WTC11 (cell line): ENCODE data around the gene ANO9. TPM values are rescaled to one million over a fixed set of nuclear protein-coding genes. Genes with fewer than 3 reads are reported as not detected.

Source experiments
- ATAC-seq: fragments of 200-7000 bp; cut with Tn5 transposase; 2 replicates; pipeline ENCODE4 v1.10.0; 2021; ENCODE audit warnings: mild to moderate bottlenecking, moderate library complexity
- CTCF ChIA-PET: fragments of 300-600 bp; sonication (Branson Sonifier 250); formaldehyde crosslinking; loops from one replicate; lab custom pipeline; 2021; ENCODE audit warnings: antibody characterized with exemption; lab: Charles Lee
- POLR2A ChIA-PET: fragments of 350-600 bp; sonication (Branson Sonifier 250); formaldehyde crosslinking; loops from one replicate; lab custom pipeline; 2021; ENCODE audit warnings: antibody characterized with exemption; lab: Charles Lee
- DNase-seq: peaks from one replicate; pipeline ENCODE4 v3.0.0; 2021; ENCODE audit warnings: low spot score
- H3K27ac Mint-ChIP-seq: 2 replicates; pipeline ENCODE4 v1.8.0; 2021; ENCODE audit warnings: mixed read lengths
- H3K27me3 Mint-ChIP-seq: 2 replicates; pipeline ENCODE4 v1.8.0; 2021; ENCODE audit warnings: low read depth, mild to moderate bottlenecking, moderate library complexity, mixed read lengths
- H3K36me3 Mint-ChIP-seq: 2 replicates; pipeline ENCODE4 v1.8.0; 2021; ENCODE audit warnings: mixed read lengths
- H3K4me1 Mint-ChIP-seq: 2 replicates; pipeline ENCODE4 v1.8.0; 2022; ENCODE audit warnings: mixed read lengths
- H3K4me3 Mint-ChIP-seq: 2 replicates; pipeline ENCODE4 v1.8.0; 2021; ENCODE audit warnings: mild to moderate bottlenecking, moderate library complexity, mixed read lengths
- H3K9me3 Mint-ChIP-seq: 2 replicates; pipeline ENCODE4 v1.8.0; 2021; ENCODE audit warnings: mixed read lengths
- ARID4B ChIP-seq: sonication (generic); formaldehyde crosslinking; IDR thresholded peaks from 2 replicates; pipeline ENCODE4 v1.8.0; 2023; ENCODE audit warnings: missing genetic modification reagents, mild to moderate bottlenecking, borderline replicate concordance
- GABPB1 ChIP-seq: sonication (generic); formaldehyde crosslinking; IDR thresholded peaks from 2 replicates; pipeline ENCODE4 v1.8.1; 2023; ENCODE audit warnings: mild to moderate bottlenecking, missing genetic modification reagents
- GRHL2 ChIP-seq: fragments of 250-450 bp; sonication (Bioruptor Pico); IDR thresholded peaks from 2 replicates; pipeline ENCODE4 v1.8.0; 2022; ENCODE audit warnings: mild to moderate bottlenecking, moderate library complexity; ENCODE audit not compliant: insufficient replicate concordance, severe bottlenecking
- HMGA2 ChIP-seq: fragments of 250-450 bp; sonication (Bioruptor Pico); IDR thresholded peaks from 2 replicates; pipeline ENCODE4 v1.4.0; 2021; ENCODE audit warnings: mild to moderate bottlenecking, moderate library complexity
- MLX ChIP-seq: sonication (generic); formaldehyde crosslinking; IDR thresholded peaks from 2 replicates; pipeline ENCODE4 v1.8.1; 2023; ENCODE audit warnings: mild to moderate bottlenecking, missing genetic modification reagents, moderate library complexity
- PREB ChIP-seq: sonication (generic); formaldehyde crosslinking; IDR thresholded peaks from 2 replicates; pipeline ENCODE4 v1.8.1; 2022; ENCODE audit warnings: mild to moderate bottlenecking, missing genetic modification reagents, moderate library complexity, borderline replicate concordance
- USF2 ChIP-seq: sonication (generic); formaldehyde crosslinking; IDR thresholded peaks from 2 replicates; pipeline ENCODE4 v1.8.1; 2023; ENCODE audit warnings: mild to moderate bottlenecking, missing genetic modification reagents, moderate library complexity
- ZNF138 ChIP-seq: sonication (generic); formaldehyde crosslinking; conservative IDR thresholded peaks from 2 replicates; pipeline ENCODE4 v1.8.1; 2022; ENCODE audit warnings: mild to moderate bottlenecking, moderate library complexity, missing genetic modification reagents
- ZNF263 ChIP-seq: sonication (generic); formaldehyde crosslinking; IDR thresholded peaks from 2 replicates; pipeline ENCODE4 v1.8.1; 2022; ENCODE audit warnings: low read depth, mild to moderate bottlenecking, moderate library complexity, missing genetic modification reagents
- ZNF281 ChIP-seq: sonication (generic); formaldehyde crosslinking; IDR thresholded peaks from 2 replicates; pipeline ENCODE4 v1.8.0; 2023; ENCODE audit warnings: mild to moderate bottlenecking, missing genetic modification reagents
- total RNA-seq: library from RNA; stranded (reverse); gene quantifications from 3 replicates; pipeline ENCODE4 v1.2.3, GENCODE V29; 2021
- TF ChIP-seq, protein P1 (sequence below): fragments of 250-450 bp; sonication (Bioruptor Pico); IDR thresholded peaks from 2 replicates; pipeline ENCODE4 v1.9.0; 2021; ENCODE audit warnings: mild to moderate bottlenecking
- TF ChIP-seq, protein P2 (sequence below): fragments of 250-450 bp; sonication (Bioruptor Pico); conservative IDR thresholded peaks from 2 replicates; pipeline ENCODE4 v1.9.0; 2021; ENCODE audit warnings: mild to moderate bottlenecking
- TF ChIP-seq, protein P3 (sequence below): fragments of 250-450 bp; sonication (Bioruptor Pico); IDR thresholded peaks from 2 replicates; pipeline ENCODE4 v2.1.2; 2022; ENCODE audit warnings: mild to moderate bottlenecking, moderate library complexity
- TF ChIP-seq, protein P4 (sequence below): sonication (generic); formaldehyde crosslinking; IDR thresholded peaks from 2 replicates; pipeline ENCODE4 v1.8.1; 2022; ENCODE audit warnings: missing genetic modification reagents, borderline replicate concordance

Gene ANO9
- total RNA-seq, 1 experiment from 2014 or later = 13.2 TPM

- TF ChIP-seq HMGA2 (CRISPR knock-in tag) = no peak
Observed at GRCh38 chr11:490930-491260, 49.1 kb upstream of the ANO9 start (continued).

GRCh38 chr11:490186-490929 lies 48.5 kb upstream of the ANO9 start:
- H3K4me1 Mint-ChIP-seq = no peaks in the 10 kb centered on the region
- ChIA-PET POLR2A (no interaction called here), CTCF (no interaction called here)
- H3K36me3 Mint-ChIP-seq = peaks cover 11% of the 10 kb centered on the region
- ATAC-seq (no peak), DNase-seq (no peak)
- no peaks in the 10 kb centered on the region for H3K9me3 Mint-ChIP-seq
- no peak overlapping the region for H3K27ac Mint-ChIP-seq
- no peak overlapping the region for H3K4me3 Mint-ChIP-seq
- TF ChIP-seq, protein P1, sequence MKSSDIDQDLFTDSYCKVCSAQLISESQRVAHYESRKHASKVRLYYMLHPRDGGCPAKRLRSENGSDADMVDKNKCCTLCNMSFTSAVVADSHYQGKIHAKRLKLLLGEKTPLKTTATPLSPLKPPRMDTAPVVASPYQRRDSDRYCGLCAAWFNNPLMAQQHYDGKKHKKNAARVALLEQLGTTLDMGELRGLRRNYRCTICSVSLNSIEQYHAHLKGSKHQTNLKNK (CRISPR knock-in tag) = no peak
- TF ChIP-seq MLX (no peak), GABPB1 (CRISPR knock-in tag) (no peak), PREB (CRISPR knock-in tag) (no peak), ZNF138 (CRISPR knock-in tag) (no peak), ARID4B (CRISPR knock-in tag) (no peak), ZNF281 (CRISPR knock-in tag) (no peak), GRHL2 (CRISPR knock-in tag) (no peak), ZNF263 (CRISPR knock-in tag) (no peak), USF2 (no peak)
- TF ChIP-seq, protein P2, sequence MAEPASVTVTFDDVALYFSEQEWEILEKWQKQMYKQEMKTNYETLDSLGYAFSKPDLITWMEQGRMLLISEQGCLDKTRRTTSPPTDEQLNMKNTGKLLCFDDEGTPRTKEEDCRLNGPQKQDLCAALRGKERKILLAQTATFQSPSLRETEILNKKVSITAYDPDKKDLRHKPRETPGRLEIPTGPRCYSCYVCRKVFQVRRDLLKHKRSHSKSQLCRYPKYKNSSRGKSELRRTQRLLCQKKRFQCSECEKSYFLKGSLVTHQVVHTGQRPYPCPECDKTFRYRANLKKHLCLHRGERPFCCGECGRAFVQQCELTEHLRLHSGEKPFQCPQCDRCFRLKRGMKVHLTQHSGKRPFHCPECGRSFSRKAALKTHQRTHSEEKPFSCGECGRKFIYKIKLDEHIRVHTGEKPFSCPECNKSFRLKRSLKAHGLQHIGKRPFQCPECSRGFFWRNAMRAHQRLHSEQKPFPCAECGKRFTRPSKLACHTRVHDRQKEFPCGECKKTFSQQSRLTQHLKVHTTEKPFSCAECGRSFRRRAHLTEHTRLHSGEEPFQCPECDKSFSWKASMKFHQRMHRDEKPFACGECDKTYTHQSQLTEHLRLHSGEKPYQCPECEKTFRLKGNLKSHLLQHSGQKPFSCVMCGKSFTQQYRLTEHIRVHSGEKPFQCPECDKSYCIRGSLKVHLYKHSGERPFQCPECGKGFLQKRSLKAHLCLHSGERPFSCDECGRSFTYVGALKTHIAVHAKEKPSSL (CRISPR knock-in tag) = no peak
- TF ChIP-seq, protein P3, sequence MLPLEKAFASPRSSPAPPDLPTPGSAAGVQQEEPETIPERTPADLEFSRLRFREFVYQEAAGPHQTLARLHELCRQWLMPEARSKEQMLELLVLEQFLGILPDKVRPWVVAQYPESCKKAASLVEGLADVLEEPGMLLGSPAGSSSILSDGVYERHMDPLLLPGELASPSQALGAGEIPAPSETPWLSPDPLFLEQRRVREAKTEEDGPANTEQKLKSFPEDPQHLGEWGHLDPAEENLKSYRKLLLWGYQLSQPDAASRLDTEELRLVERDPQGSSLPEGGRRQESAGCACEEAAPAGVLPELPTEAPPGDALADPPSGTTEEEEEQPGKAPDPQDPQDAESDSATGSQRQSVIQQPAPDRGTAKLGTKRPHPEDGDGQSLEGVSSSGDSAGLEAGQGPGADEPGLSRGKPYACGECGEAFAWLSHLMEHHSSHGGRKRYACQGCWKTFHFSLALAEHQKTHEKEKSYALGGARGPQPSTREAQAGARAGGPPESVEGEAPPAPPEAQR = no peak
- TF ChIP-seq, protein P4, sequence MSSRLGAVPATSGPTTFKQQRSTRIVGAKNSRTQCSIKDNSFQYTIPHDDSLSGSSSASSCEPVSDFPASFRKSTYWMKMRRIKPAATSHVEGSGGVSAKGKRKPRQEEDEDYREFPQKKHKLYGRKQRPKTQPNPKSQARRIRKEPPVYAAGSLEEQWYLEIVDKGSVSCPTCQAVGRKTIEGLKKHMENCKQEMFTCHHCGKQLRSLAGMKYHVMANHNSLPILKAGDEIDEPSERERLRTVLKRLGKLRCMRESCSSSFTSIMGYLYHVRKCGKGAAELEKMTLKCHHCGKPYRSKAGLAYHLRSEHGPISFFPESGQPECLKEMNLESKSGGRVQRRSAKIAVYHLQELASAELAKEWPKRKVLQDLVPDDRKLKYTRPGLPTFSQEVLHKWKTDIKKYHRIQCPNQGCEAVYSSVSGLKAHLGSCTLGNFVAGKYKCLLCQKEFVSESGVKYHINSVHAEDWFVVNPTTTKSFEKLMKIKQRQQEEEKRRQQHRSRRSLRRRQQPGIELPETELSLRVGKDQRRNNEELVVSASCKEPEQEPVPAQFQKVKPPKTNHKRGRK (CRISPR knock-in tag) = no peak
- H3K27me3 Mint-ChIP-seq = no peaks in the 10 kb centered on the region
